BE2C (cell line): ENCODE results near the gene C12orf56.

ENCODE experiments used
- DNase-seq: peaks from one replicate; pipeline ENCODE4 v3.0.0-alpha.2; 2020
- H3K27me3 ChIP-seq: fragments of 250-450 bp; sonication (Bioruptor Pico); 2 replicates; pipeline ENCODE4 v1.5.1; 2020; ENCODE audit warnings: mild to moderate bottlenecking
- H3K36me3 ChIP-seq: fragments of 250-450 bp; sonication (Bioruptor Pico); 2 replicates; pipeline ENCODE4 v1.5.1; 2020; ENCODE audit warnings: mild to moderate bottlenecking
- H3K4me1 ChIP-seq: fragments of 250-450 bp; sonication (Bioruptor Pico); 2 replicates; pipeline ENCODE4 v1.5.1; 2020
- H3K4me3 ChIP-seq: 2 replicates; pipeline ENCODE4 v1.5.1; 2011; ENCODE audit warnings: low read depth, low read length
- H3K9me3 ChIP-seq: fragments of 250-450 bp; sonication (Bioruptor Pico); 2 replicates; pipeline ENCODE4 v1.5.1; 2020
- CTCF ChIP-seq: IDR thresholded peaks from 2 replicates; pipeline ENCODE4 v1.5.1; 2012; ENCODE audit warnings: mild to moderate bottlenecking, low read depth, low read length

The C12orf56 gene

GRCh38 chr12:64258576-64258975 lies 132.0 kb downstream of the C12orf56 start:
- H3K4me3 ChIP-seq = no peak overlapping the region
- DNase-seq = no peak
- TF ChIP-seq CTCF = no peak
- no peaks in the 10 kb centered on the region for H3K9me3 ChIP-seq
- no peaks in the 10 kb centered on the region for H3K36me3 ChIP-seq
- H3K4me1 ChIP-seq = no peaks in the 10 kb centered on the region
- H3K27me3 ChIP-seq = no peaks in the 10 kb centered on the region

GRCh38 chr12:64256166-64256800 lies 134.3 kb downstream of the C12orf56 start:
- H3K4me1 ChIP-seq = no peaks in the 10 kb centered on the region; the same call in 1 of the 2 replicates
- peak; percentile 63 for TF ChIP-seq CTCF
- H3K9me3 ChIP-seq = no peaks in the 10 kb centered on the region
- no peaks in the 10 kb centered on the region for H3K36me3 ChIP-seq
- no peak for DNase-seq
- H3K4me3 ChIP-seq = no peak overlapping the region
- no peaks in the 10 kb centered on the region for H3K27me3 ChIP-seq

GRCh38 chr12:64255249-64255648 lies 135.3 kb downstream of the C12orf56 start:
- no peak for DNase-seq
- Histone ChIP-seq H3K4me3 (no peak overlapping the region), H3K4me1 (no peaks in the 10 kb centered on the region; the same call in 1 of the 2 replicates), H3K36me3 (no peaks in the 10 kb centered on the region), H3K9me3 (no peaks in the 10 kb centered on the region), H3K27me3 (no peaks in the 10 kb centered on the region)
- TF ChIP-seq CTCF = no peak

GRCh38 chr12:64253356-64253755 lies 137.2 kb downstream of the C12orf56 start:
- TF ChIP-seq CTCF = no peak
- Histone ChIP-seq H3K4me1 (no peaks in the 10 kb centered on the region; the same call in 1 of the 2 replicates), H3K36me3 (no peaks in the 10 kb centered on the region), H3K4me3 (no peak overlapping the region), H3K9me3 (no peaks in the 10 kb centered on the region), H3K27me3 (no peaks in the 10 kb centered on the region)
- DNase-seq = no peak

- H3K9me3 ChIP-seq = no peaks in the 10 kb centered on the region
- no peak for TF ChIP-seq CTCF
- no peaks in the 10 kb centered on the region for H3K27me3 ChIP-seq
- no peaks in the 10 kb centered on the region; the same call in 1 of the 2 replicates for H3K4me1 ChIP-seq
- H3K4me3 ChIP-seq = no peak overlapping the region
- no peaks in the 10 kb centered on the region for H3K36me3 ChIP-seq
- DNase-seq = no peak
These were observed 137.9 kb downstream of the C12orf56 start for GRCh38 chr12:64252681-64253080.

GRCh38 chr12:64243809-64244208 lies 146.7 kb downstream of the C12orf56 start:
- no peak overlapping the region for H3K4me3 ChIP-seq
- no peaks in the 10 kb centered on the region for H3K27me3 ChIP-seq
- no peaks in the 10 kb centered on the region for H3K36me3 ChIP-seq
- no peaks in the 10 kb centered on the region for H3K4me1 ChIP-seq
- DNase-seq = no peak
- H3K9me3 ChIP-seq = no peaks in the 10 kb centered on the region
- no peak for TF ChIP-seq CTCF
